Effector CD8-positive, alpha-beta T cell (primary cell): ENCODE results near the gene SUPT4H1.
A peak's percentile ranks its signal among the peaks of the same experiment; 100 is the strongest.

ENCODE experiments used
- DNase-seq: peaks from one replicate; lab custom pipeline; 2025; lab: John Stamatoyannopoulos, UW

SUPT4H1 gene

DNA sequence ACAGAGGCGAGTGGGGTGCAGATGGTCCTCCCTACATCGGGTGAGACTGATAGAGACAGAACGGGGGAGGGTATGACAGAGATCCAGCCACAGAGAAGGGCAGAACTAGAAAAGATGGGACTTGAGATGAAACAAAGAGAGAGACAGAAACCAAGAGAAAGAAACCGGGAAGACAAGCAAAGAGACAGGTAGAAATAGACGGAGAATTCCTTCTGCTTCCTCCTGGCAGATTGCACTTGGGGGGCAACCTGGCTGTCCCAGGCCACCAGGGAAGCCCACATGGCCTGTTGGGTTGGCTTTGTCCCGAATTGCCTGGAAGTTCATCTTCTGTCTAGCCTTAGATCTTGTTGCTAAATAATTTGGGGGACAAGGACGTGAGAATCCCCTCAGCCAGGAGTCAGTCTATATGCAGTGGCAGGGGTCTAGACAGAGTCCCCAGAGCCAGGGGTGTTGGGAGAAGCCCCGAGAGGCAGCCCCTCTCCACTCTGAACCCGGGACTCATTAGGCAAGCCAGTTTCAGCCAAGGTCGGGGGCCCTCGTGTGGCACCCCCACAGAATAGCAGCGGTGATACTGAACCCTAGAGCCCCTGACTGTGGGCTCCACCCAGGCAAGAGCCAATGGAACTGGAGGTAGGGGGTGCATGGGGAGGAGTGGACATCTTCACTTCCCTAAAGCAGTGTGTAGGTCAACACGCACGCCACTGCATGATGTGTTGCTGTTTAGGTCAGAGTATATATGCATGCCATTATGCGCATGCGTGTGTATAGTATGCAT lies 22.8 kb downstream of the SUPT4H1 start:
- DNase-seq: peak; percentile 43

DNA sequence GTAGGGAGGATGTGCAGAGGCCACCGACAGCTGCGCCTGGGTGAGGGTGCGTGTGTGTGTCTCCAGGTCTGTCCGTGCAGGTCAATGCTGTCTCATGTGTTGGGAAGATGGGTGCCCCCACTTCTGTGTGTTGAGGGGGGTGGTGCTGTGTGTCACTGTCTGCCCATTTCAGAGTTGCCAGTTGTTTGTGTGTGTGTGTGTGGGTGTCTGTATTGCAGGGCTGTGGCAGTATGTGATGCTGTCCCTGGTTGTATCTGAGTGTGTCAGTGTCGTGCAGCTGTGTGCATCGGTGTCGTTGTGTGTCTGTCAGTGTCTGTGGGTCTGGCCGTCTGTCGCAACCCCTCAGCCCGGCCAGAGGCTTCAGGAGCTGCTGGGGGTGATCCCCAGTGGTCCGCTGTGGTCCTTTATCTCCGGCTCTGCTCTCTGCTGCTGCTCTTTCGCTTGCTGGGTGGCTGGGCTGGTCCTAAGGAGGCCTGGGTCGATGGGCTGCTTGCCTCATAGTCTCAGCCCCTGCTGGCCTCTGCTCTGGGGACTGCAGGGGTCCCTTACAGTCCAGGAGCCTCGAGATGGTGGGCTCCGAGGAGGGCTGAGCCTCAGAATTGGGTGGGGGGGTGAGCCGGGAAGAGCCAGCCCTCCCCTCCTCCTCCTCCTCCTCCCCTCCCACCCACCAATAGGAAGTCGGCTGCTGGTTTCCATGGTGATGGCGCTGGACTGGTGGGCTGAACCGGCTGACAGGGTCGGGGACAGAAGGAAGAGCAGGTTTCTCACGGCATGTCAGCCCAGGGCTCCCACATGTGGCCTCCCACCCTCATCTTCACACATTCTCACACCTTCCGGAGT lies 23.6 kb downstream of the SUPT4H1 start, which contains the start of gene TSPOAP1:
TSS of gene TSPOAP1 (minus strand) at position 601 of the 840 bp plus-strand sequence. CDS start 875 bp downstream, outside the sequence.
- peak; percentile 54 for DNase-seq

DNA sequence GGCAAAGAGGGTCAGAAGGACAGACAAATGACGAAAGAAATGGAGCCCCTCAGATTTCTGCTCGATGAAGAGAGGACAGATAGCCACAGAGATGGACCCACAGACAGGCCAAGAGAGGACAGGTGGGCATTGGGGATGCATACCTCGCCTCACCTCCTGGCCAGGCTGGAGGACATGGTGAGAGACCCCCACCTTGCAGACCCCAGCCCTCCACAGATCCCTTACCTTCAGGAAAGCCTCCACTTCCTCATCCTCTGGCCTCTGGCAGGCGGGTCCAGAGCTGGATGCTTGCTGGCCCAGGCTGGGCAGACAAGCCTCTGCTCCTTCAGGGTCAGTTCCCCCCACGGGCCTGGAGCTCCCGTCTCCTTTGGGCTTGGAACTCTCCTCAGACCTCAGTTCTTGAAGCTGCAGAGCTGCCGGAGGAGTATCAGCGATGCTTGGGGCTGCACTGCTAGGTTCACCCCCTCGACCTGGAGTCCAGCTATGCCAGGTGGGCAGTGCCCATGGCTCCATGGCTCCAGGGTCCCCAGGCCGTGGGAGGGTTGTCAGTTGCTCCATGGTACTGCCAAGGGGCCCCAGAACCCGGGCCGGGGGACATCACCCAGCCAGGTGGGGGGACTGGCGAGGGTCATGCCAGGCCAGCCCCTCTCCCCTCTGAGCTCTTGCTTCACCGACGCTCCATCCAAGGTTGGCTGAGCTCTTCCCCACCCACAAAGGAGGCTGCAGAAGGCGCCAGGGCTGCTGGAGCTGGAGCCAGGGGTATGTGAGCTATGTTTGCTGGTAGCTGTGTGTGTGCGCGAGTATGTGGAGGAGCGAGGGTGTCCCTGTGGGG lies 24.4 kb downstream of the SUPT4H1 start:
- peak; percentile 17 for DNase-seq

DNA sequence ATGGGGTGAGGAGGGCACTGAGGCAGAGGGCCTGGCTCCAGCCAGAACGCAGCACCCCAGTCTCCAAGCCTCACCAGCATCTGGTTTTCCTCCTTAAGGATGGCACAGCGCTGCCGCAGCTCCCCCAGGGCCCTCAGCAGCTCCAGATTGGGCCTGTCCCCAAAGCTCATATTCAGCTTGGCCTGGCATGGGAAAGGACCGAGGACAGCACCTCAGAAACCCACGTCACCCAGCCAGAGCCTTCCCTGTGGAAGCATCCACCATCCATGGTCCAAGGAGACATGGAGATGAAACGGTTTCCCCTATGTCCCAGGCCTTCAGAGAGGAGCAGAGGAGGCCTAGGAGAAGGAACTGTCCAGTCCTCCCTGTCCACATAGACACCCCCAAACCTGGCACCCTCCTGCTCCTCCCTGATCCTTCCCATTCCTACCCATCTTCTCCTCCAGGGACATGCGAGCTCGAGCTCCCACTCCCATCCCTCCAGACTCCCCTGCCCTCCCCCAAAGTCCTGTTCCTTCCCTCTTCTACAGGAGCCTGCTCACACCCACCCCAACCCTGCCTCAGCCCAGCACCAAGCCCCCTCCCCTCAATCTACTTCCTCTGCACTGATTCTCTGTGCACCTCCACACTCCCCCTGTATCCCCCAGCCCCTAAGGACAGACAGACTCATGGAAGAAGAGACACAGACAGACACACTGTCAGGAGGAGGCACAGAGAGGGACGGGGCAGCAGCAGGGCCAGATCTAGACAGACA lies 25.2 kb downstream of the SUPT4H1 start:
- DNase-seq: no peak

DNA sequence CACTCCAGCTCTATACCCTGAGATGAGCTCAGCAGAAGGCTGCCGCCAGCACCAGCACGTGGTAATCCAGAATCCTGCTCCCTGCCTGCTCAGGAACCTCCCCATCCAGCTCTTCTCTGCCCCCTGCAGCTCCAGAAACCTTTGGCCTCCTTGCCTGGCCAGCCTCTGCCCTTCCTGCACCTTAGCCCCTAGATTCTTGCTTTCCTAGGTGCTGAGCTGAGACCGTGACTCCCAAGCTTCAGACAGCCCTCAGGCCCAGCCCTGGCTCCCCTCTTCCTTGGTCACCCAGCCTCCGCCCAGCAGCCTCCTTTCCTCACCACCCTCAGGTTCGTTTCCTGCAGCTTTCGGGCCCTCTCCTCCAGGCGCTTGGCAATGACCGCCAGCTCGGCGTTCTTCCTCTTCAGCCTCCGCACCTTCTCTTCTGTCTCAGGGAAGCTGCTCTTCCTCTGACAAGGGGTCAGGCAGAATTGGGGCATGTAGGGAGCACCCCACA lies 26.0 kb downstream of the SUPT4H1 start:
- no peak for DNase-seq

DNA sequence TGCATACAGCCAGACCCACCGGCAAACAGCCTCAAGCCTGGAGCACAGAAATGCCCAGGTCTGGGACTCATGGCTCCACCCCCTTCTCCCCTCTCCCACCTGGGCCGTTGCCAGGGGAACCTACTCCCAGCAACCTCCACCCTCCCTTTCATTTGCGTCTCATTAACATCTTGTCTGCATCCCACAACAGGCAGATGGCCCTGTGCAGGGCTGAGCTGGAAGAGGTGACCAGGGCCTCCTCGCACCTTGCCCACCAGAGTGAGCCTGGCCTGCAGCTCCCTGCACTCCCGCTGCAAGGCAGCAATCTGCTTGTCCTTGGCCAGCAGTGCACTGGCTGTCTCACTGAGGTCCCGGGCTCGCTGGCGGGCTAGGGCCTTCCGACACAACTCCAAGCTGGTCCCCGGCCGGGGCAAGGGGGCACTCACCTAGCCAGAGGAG lies 26.7 kb downstream of the SUPT4H1 start:
- DNase-seq: no peak

DNA sequence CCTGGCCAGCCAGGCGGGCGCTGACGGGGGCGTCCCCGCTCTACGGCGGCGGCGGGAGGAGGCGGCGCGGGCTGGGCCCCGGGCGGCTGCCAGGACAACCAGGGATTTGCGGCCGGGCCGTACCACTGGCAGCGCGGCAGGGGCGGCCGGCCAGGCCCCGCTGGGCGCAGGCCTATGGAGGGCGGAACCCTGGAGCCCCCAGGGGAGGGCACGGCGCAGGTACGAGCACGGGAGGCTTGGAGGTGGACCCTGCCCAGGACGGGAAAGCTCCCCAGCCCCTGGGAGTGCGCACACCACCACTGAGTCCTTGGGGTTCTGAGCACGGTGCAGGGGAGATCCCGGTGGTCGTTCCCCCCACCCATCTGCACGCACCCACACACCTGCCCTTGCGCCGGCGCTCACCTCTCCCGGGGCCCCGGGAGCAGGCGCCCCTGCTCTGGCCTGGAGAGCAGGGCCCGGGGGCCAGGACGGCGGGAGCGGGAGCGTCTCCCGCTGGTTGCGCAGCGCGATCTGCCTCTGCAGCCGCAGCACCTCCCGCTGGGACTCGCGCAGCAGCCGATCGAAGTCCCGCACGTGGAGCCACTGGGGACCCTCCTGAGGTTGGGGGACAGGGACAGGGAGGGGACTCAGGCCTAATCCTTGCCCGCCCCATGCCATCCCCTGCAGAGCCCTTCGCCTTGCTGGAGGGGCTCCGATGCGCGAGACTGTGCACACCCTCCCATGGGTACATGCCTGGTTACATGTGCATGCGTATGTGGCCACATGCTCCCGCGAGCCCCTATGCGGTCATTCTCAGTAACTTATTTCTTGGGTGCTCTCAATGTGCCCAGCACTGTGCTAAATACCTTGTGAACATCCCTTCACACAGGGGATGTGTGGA lies 27.4 kb downstream of the SUPT4H1 start:
- no peak for DNase-seq

DNA sequence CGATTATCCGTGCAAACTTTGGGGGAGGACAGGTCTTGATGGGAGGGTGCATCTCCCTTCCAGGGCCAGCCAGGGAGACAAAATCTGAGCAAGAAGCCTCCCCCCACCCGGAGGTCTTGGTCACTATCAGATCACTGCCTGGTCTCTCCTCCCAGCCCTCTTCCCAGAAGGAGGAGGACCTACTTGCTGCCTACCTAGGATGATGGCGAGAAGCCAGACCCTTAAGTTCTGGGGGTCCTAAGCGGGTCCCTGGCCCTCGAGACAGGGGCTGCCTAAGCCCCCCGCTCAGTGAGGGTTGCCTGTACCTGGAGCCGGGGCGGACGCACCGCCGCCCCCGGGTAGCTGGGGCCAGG lies 28.0 kb downstream of the SUPT4H1 start:
- DNase-seq: no peak

DNA sequence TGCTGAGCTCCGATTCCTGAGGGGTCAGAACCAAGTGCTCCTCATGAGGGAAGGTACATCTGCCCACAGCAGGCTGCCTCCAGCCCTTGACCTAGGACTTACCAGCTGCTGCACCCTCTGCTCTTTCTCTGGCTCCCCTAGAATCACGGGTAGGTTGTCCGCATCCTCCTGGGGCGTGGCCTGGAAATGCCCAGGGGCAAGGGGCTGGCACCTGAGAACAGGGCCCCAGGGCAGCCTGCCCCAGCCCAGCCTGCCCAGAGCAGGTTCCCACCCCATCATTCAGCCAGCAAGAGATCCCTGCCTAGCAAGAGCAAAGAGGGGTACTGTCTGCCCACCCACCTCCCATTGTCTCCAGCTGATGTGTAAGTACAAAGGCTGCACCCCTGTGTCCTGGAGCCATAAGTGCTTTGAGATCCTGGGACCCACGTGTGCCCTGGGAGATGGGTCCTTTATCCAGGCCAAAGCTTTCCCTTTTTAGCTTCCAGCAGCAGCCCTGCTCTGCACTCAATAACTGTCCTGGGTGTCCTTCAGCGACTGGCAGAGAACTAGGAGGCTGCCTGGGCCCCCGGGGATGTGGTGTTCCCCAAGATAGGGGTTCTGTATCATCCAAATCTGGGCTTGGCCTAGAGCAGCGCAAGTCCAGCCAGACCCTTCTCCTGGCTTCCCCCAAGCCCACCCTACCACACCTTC lies 28.5 kb downstream of the SUPT4H1 start:
- DNase-seq: no peak

DNA sequence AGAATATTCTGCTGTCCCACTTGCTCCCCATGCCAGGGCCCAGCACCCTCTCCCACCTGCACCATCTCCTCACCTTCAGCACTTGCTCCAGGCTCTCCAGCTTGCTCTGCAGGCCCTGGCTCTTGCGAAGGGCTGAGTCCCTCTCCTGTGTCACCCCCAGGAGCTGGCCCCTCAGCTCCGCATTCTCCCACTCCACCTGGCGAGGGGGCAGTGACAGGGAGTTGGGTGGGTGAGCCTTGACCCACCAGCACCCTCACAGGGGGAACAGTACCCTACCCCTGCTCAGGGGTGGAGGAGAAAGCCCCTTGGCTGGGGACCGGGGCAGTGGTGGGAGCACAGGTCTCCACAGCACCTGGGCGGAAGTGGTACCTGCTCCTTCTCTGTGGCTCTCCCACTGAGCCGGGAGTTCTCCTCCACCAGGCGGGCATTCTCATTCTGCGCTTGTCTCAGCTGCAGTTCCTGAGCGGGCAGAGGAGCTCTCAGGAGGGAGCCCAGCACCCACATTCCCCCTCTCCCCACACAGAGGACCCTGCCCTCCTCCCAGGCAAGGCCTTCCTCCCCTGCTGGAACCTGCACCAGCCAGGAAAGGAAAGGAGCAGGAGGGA lies 29.3 kb downstream of the SUPT4H1 start:
- no peak for DNase-seq

DNA sequence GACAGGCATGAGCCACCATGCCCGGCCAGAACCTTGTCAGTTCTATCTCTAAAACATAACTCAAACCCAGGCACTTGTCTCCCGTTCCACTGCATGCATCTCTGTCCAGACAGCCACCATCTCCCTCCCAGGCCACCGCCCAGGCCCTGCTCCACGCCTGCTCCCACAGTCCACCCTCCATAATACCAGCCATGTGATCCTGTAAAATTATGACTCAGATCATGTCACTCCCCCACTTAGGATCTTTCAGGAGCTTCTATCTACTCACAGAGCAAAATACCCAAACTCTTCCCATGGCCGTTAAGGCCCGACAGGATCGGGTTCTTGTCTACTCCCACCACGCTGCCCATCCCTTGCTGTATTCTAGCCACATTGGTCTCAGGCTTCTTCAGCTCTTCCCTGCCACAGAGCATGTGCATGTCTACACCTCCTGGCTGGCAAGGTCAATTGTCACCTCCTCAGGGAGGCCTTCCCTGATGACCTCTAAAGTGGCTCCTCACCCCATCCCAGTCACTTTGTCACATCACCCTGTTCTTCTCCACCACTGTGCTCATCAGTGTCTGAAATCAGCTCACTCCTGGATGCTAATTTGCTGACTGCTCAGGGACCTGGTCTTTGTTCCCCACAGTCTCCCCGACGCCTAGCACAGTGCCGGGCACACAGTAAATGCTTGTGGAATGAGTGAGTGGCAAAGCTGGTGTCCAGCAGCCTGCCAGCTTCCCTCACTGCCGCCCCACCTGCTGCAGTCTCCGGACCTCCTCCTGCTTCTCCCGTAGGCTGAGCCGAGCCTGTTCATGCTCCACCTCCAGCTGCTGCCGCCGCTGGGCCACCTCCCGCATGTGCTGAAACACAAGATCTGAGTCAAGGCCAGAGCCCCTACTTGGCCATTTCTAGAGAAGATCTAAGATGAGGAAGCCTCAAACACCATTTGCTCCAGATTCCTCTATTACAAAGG lies 30.2 kb downstream of the SUPT4H1 start:
- DNase-seq: no peak

DNA sequence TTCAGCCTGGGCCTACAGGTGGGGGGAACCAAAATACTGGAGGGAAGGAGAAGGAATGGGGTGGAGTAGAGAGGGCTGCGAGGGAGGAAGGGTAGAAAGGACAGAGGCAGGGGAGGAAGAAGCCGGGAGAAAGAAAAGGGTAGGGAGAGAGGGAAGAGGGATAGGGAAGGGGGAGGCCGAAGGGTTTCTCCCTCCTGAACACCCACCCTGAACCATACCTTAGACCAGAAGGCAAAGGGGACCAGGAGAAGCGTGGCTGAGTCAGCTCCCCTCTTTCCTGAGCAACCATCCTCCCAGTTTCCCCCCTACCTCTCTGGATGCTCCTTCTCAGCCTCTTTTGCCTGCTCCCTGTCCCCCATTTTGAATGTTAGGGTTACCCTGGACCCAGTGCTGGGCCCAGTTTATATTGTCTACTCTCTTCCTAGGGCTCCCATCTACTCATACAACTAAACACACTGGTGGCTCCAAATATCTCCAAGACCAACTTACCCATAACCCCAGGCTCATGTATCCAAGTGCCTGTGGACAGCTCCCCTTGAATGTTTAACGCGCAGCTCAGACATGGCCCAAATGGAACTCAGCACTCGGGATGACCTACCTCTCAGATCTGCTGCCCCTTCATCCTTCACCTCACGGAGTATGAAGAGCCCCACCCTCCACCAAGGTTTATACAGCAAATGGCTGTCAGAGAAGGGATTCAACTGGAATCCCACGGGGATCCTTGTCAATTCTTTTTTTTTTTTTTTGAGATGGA lies 31.3 kb downstream of the SUPT4H1 start:
- DNase-seq: no peak

DNA sequence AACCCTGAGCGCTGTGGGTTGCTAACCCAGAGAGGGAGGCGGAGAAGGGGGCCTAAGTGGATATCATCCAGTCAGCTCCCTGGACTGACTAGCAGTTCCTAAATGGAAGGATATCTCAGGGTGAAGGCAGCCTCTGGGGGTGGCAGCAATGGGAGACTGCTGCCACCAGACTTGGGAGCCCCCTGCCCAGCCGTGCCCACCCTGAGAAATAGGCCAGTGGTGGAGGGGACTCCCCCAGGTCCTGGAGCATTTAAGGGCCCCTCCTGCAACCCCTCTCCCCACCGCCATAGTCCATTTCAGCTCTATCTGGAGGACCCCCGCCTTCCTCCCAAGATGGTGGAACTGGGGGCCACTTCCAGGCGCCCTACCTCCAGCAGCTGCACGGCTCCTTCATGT lies 31.8 kb downstream of the SUPT4H1 start:
- no peak for DNase-seq

DNA sequence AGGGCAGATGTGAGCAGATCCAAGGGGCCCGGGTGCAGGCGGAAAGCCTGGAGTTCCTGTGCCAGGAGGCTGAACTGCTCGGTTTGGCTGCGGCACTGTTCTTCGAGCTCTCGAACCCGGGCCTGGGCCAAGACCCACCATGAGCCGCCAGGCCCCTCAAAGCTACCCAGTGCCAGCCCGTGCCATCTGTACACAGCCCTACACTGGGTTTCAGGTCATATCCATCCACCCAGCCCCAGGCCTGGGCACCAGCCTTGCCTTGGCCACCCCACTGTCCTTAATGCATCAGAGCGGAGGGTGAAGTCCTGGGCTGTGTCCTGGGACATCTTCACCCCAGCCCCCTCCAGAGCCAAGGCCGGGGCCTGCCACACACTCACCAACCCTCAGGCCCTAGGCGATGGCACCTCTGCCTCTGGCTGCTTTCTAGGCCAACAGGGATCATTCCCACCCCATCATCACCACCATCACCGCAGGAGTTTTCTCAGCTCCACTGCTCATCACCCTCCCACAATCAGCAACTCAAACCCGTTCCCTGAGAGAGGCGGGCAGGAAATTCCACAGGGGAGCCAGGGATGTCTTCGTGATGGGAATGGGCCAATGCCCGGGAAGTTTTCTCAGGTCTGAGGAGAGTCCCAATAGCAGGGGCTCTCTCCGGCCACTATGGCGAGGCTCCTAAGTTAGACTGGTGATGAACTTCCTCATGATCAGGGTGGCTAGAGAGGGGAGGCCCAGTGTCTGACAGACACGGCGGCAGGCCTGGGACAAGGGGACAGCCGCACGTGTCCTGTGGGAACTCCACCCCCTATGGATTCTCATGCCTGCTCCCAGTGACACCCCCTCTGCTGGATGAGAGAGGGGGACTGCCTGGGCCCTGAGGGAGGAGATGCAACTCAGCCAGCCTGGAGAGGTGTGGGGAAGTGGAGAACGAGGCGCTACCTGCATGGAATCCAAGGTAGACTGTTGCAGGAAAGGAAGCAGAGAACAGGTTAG lies 32.5 kb downstream of the SUPT4H1 start:
- no peak for DNase-seq

DNA sequence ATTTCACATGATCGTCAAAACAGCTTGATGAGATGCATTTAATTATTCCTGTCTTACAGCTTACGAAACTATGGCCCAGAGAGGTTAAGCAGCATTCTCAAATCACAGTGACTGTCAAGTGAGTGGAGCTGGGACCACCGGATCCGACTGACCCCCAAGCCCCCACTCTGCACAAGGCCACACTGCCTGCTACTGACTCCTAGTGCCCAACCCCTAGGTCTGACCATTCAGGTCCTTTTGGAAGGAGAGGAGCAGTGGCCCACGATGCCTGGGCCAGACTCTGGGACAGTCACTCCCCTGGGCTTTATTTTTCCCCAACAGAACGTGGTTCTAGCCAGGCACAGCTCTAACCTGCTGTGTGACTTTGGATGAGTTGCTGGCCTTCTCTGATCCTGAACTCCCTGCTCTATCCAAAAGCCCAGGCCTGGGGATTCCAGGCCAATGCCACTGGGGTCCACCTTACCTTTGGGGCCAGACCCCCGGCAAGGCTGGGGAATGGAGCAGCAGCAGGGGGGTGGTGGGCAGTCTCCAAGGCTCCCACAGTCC lies 33.3 kb downstream of the SUPT4H1 start:
- DNase-seq: no peak

DNA sequence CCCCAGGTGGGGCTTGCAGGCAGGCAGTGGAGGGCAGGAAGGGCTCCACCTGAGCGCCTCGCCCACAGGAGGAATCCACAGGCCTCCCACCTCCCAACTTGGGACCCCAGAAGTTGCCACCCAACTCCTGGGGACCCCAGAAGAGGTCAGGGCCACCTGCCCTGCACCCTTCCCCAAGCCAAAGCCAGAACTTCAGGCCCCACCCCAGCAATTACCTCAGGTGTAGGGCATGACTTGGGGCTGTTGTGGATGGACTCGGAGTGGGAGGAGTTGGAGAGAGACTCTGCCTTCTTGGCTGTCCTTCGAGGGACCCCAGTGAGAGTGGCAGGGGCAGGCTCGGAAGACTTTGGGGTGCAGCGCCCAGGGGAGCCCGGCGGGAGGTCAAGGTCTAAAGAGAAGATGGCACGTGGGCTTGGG lies 33.9 kb downstream of the SUPT4H1 start:
- DNase-seq: no peak
